ENCODE data around the gene AFTPH. TPM values are rescaled to one million over a fixed set of nuclear protein-coding genes. Genes with fewer than 3 reads are reported as not detected.

Gene AFTPH
- total RNA-seq, 1 donor from 2014 or later, result 28.9 TPM

DNA sequence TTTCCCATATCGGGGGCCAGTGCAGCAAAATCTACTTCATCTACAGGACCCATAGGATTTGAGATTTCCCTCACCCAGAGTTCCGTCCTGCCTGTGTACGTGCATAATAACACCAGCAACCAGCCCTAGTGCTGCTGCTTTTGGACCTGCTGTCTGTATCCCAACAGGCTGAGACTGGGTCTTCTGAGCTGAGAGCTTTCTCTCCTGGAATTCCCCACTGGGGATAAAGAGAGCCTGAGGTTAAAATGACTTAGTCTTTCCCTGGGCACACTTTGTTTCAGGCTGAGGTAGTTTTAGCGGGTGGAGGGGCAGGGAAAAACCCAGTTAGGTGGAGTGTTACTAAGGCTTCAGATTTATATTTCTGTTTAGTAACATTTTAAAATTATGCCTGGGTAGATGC lies 67.1 kb downstream of the AFTPH start:
- Mint-ChIP-seq H3K27ac (no peak overlapping the region), H3K9me3 (ENCODE audit: low read depth) (no peaks in the 10 kb centered on the region), H3K4me1 (ENCODE audit: low read depth) (no peaks in the 10 kb centered on the region), H3K27me3 (no peaks in the 10 kb centered on the region), H3K36me3 (ENCODE audit: insufficient read depth) (peaks cover 12% of the 10 kb centered on the region), H3K4me3 (ENCODE audit: low read depth) (no peak overlapping the region)
- TF ChIP-seq, protein P1, sequence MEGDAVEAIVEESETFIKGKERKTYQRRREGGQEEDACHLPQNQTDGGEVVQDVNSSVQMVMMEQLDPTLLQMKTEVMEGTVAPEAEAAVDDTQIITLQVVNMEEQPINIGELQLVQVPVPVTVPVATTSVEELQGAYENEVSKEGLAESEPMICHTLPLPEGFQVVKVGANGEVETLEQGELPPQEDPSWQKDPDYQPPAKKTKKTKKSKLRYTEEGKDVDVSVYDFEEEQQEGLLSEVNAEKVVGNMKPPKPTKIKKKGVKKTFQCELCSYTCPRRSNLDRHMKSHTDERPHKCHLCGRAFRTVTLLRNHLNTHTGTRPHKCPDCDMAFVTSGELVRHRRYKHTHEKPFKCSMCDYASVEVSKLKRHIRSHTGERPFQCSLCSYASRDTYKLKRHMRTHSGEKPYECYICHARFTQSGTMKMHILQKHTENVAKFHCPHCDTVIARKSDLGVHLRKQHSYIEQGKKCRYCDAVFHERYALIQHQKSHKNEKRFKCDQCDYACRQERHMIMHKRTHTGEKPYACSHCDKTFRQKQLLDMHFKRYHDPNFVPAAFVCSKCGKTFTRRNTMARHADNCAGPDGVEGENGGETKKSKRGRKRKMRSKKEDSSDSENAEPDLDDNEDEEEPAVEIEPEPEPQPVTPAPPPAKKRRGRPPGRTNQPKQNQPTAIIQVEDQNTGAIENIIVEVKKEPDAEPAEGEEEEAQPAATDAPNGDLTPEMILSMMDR (IDR thresholded peaks at IDR 0.05; ENCODE audit: unreplicated experiment), result no peak
- no peak for DNase-seq (ENCODE audit: low spot score, unreplicated experiment)

DNA sequence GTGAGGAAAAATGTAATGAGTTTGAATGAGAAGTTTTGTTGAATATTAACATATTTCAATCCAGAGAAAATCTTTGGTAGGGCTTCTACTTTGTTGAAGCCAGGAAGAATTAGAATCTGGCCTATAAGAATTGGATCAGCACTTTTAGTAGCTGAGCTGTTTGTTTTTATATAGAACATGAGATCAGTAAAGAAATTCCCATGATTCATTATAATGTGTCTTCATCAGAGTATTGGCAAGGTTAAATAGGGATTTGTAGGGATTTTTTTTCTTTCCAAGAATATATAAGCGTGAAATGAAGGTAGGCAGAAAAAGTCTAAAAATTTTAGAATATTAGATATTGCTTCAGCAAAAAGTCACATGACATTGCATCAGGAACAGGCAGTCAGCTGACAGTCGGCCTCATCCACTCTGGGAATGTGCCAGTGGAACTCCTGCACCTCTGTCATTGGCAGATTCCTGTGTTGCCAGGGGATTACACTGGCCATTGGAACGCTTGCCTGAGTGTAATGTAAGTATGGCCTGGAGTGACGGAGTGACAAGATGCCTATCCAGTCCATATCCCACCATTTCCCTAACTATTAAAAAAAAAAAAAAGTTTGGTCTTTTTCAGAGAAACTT lies 69.0 kb downstream of the AFTPH start:
- H3K27me3 Mint-ChIP-seq, result no peaks in the 10 kb centered on the region
- TF ChIP-seq, protein P1 (IDR thresholded peaks at IDR 0.05; ENCODE audit: unreplicated experiment), result no peak
- no peak overlapping the region for H3K4me3 Mint-ChIP-seq (ENCODE audit: low read depth)

DNA sequence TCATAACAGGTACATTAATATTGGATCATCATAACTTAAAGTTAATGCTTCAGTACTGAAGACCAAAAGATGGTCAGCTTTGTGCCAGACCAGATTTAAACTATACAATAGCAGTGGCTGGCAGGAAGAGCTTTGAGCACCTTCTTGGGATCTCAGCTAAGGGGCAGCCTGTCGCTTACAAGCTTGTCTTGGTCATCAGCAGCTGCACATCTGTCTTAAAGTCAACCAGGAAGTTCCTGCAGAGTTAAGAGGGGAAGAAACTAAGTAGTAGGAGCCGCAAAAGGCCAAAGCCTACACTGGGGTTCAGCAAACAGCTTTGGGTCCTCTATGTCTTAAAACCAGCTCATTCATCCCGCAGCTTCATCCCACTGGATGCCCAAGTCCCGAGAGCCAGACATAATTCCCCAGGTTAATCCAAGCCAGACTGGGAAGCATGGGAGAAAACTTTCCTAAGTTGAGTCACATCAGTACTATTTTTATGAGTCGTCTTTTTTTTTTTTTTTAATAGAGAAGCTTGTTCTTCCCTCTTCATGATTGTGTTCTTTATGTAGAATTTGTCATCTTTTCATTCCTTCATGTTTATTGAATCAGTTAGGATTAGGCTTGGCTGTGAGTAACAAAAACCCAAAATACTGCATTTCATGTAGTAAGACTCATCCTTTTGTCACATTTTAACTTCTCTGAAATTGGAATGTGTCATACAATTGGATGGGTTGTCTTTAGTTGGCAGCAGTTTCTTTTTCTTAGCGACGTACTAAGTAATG lies 70.3 kb downstream of the AFTPH start:
- TF ChIP-seq, protein P1 (IDR thresholded peaks at IDR 0.05; ENCODE audit: unreplicated experiment), result no peak
- Mint-ChIP-seq H3K36me3 (ENCODE audit: insufficient read depth) (peaks cover 5% of the 10 kb centered on the region), H3K4me1 (ENCODE audit: low read depth) (no peaks in the 10 kb centered on the region), H3K9me3 (ENCODE audit: low read depth) (no peaks in the 10 kb centered on the region), H3K27ac (no peak overlapping the region), H3K4me3 (ENCODE audit: low read depth) (no peak overlapping the region), H3K27me3 (peaks cover 7% of the 10 kb centered on the region)
- DNase-seq (ENCODE audit: low spot score, unreplicated experiment), result no peak

More for the DNA sequence above, 69.0 kb downstream of the AFTPH start:
- no peak overlapping the region for H3K27ac Mint-ChIP-seq
- H3K4me1 Mint-ChIP-seq (ENCODE audit: low read depth), result no peaks in the 10 kb centered on the region
- no peak for DNase-seq (ENCODE audit: low spot score, unreplicated experiment)
- peaks cover 5% of the 10 kb centered on the region for H3K36me3 Mint-ChIP-seq (ENCODE audit: insufficient read depth)
- no peaks in the 10 kb centered on the region for H3K9me3 Mint-ChIP-seq (ENCODE audit: low read depth)

DNA sequence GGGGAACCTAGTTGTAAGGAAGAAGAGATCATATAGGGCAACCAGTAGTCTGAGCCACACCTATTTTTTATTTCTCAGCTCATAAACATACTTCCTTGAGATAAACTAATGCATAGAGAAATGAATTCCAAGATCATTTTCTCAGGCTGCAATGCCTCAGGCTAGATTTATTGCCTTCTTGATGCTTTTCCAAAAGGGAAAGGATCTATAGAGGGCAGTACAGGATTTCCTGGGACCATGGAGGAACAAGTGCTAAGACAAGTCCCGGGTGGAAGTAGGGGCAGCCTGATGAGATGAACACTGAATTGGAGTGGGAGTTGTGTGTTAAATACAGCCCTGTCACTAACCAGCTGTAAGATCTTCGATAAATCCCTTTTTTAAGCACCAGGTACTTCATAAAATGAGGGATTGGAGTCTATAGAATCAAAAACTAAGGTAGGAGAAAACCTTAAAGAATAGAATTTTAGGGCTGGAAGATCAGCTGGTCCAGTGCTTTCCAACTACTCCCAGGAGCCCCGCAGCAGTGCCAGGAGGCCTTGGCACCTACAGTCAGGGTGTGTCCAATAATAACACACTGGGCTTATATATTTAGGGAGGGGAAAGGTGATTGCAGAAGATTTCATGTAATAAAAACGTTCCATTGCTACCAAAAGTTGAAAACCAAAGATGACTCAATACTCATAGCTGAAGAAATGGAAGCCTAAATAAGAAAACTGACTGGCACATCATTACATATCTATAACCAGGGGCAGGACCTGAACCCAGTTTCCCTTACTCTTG lies 71.5 kb downstream of the AFTPH start:
- H3K27me3 Mint-ChIP-seq, result peaks cover 7% of the 10 kb centered on the region
- H3K36me3 Mint-ChIP-seq (ENCODE audit: insufficient read depth), result peaks cover 5% of the 10 kb centered on the region
- no peaks in the 10 kb centered on the region for H3K4me1 Mint-ChIP-seq (ENCODE audit: low read depth)
- no peak overlapping the region for H3K4me3 Mint-ChIP-seq (ENCODE audit: low read depth)
- DNase-seq (ENCODE audit: low spot score, unreplicated experiment), result no peak
- no peak overlapping the region for H3K27ac Mint-ChIP-seq
- H3K9me3 Mint-ChIP-seq (ENCODE audit: low read depth), result no peaks in the 10 kb centered on the region
- TF ChIP-seq, protein P1 (IDR thresholded peaks at IDR 0.05; ENCODE audit: unreplicated experiment), result peak; percentile 31

DNA sequence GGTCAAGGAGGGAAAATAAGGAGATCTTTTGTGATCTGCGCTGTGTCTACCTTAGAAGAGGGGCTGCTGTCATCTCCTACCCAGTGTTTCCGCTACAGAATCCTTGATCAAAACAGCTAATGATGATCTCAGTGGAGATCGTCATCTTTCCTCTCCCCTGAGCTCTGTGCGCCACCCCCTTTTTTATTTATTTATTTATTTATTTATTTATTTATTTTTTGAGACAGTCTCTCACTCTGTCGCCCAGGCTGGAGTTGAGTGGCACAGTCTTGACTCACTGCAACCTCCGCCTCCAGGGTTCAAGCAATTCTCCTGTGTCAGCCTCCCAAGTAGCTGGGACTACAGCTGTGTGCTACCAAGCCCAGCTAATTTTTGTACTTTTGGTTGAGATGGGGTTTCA lies 74.1 kb downstream of the AFTPH start:
- Mint-ChIP-seq H3K36me3 (ENCODE audit: insufficient read depth) (no peaks in the 10 kb centered on the region), H3K4me1 (ENCODE audit: low read depth) (peaks cover 7% of the 10 kb centered on the region), H3K9me3 (ENCODE audit: low read depth) (no peaks in the 10 kb centered on the region), H3K27ac (no peak overlapping the region), H3K4me3 (ENCODE audit: low read depth) (no peak overlapping the region), H3K27me3 (peaks cover 7% of the 10 kb centered on the region)
- TF ChIP-seq, protein P1 (IDR thresholded peaks at IDR 0.05; ENCODE audit: unreplicated experiment), result no peak
- no peak for DNase-seq (ENCODE audit: low spot score, unreplicated experiment)

Data from progenitor cell of endocrine pancreas (in vitro differentiated cells).